Urinary bladder (tissue), 4 donors: Measurements from ENCODE around the gene SKA3. TPM values are rescaled to one million over a fixed set of nuclear protein-coding genes. Genes with fewer than 3 reads are reported as not detected.

Experiments used
- DNase-seq: peaks from one replicate; pipeline ENCODE4 v3.0.0-alpha.2; 2015; ENCODE audit errors: extremely low spot score
- H3K27ac ChIP-seq: one replicate; pipeline ENCODE4 v1.5.1; 2013; ENCODE audit warnings: low read depth, mild to moderate bottlenecking, moderate library complexity
- H3K36me3 ChIP-seq: one replicate; pipeline ENCODE4 v1.6.1; 2013; ENCODE audit warnings: mild to moderate bottlenecking, moderate library complexity; ENCODE audit not compliant: insufficient read depth
- H3K4me1 ChIP-seq: one replicate; pipeline ENCODE4 v1.6.1; 2013; ENCODE audit warnings: mild to moderate bottlenecking, moderate library complexity; ENCODE audit not compliant: insufficient read depth
- H3K4me3 ChIP-seq: one replicate; pipeline ENCODE4 v1.5.1; 2013; ENCODE audit warnings: low read depth, low read length
- WGBS: extraction: QIAGEN DNeasy Blood & Tissue Kit; methylation state at CpG from one replicate; pipeline ENCODE4 v1.1.7; 2013; 5-methylcytosine and 5-hydroxymethylcytosine counted together
- polyA plus RNA-seq: library from polyadenylated mRNA; stranded (reverse); fragments of 200-250 nt; gene quantifications from one replicate; pipeline ENCODE4 v1.2.3, GENCODE V29; 2013
- small RNA-seq: library from RNA; depleted of rRNA; stranded (forward); fragments of <200 nt; gene quantifications from one replicate; pipeline ENCODE3, GENCODE V24; 2014
- total RNA-seq: library from RNA; depleted of rRNA; stranded (reverse); fragments of >200 nt; gene quantifications from one replicate; pipeline ENCODE4 v1.2.3, GENCODE V29; 2014
- donor health status: healthy with polysubstance abuse.
- donor health status: healthy.

Gene SKA3
- total and polyA plus RNA-seq, 2 donors = 0.22 to 16.7 TPM

- whole genome bisulfite sequencing = 97% methylated on average over 1 of the region's 1 CpG
- Histone ChIP-seq H3K27ac (no peak overlapping the region), H3K4me1 (no peaks in the 10 kb centered on the region), H3K36me3 (no peaks in the 10 kb centered on the region), H3K4me3 (no peak overlapping the region)
- no peak for DNase-seq
These were observed 59.1 kb downstream of the SKA3 start for GRCh38 chr13:21117104-21117809.

DNA sequence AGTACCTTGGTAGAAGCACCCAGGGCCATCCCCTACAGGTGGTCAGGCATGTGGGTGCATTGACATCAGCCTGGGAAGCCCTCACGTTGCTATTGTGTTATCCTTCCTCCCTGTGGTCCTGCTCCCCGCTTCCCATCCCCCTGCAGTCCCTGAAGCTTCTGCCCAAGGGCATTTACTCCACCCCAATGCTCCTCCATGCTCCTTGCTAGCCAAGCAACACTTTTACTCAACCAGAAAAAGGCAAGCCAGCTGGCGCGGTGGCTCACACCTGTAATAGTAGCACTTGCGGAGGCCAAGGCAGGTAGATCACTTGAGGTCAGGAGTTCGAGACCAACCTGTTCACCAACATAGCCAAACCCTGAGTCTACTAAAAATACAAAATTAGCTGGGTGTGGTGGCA lies 60.2 kb downstream of the SKA3 start:
- Histone ChIP-seq H3K27ac (no peak overlapping the region), H3K4me3 (no peak overlapping the region), H3K4me1 (no peaks in the 10 kb centered on the region), H3K36me3 (no peaks in the 10 kb centered on the region)
- DNase-seq = no peak
- WGBS = 92% methylated on average over 6 of the region's 6 CpGs

- Histone ChIP-seq H3K4me3 (no peak overlapping the region), H3K27ac (no peak overlapping the region), H3K4me1 (no peaks in the 10 kb centered on the region), H3K36me3 (no peaks in the 10 kb centered on the region)
- WGBS = 68% methylated on average over 3 of the region's 3 CpGs
- DNase-seq = no peak
These were observed 61.1 kb downstream of the SKA3 start for GRCh38 chr13:21115231-21115630.

GRCh38 chr13:21111546-21111945 lies 64.8 kb downstream of the SKA3 start:
- DNase-seq = no peak
- Histone ChIP-seq H3K4me3 (no peak overlapping the region), H3K27ac (no peak overlapping the region), H3K36me3 (no peaks in the 10 kb centered on the region), H3K4me1 (no peaks in the 10 kb centered on the region)
- 76% methylated on average over 8 of the region's 8 CpGs for WGBS

DNA sequence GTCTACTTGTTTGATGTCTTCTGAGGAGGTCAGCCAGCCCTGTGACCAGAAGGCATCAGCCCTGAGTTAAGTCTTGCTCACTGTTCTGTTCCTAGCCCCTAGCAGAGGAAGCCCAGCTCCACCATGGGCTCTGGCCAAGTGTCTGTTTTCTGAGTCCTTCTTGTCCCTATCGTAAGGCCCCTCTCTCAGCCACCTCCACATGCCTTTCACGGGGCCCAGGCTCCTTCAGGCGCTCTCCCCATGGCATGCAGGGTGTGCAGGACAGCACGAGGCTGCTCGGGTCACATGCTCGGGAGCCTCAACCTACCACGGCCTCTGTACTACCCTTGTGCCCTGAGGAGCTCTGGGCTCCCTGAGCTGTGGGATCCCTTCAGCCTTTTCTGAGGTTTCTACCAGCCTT lies 67.2 kb downstream of the SKA3 start:
- 93% methylated on average over 7 of the region's 7 CpGs for WGBS
- no peak overlapping the region for H3K27ac ChIP-seq
- no peaks in the 10 kb centered on the region for H3K4me1 ChIP-seq
- no peak overlapping the region for H3K4me3 ChIP-seq
- H3K36me3 ChIP-seq = no peaks in the 10 kb centered on the region
- DNase-seq = no peak

DNA sequence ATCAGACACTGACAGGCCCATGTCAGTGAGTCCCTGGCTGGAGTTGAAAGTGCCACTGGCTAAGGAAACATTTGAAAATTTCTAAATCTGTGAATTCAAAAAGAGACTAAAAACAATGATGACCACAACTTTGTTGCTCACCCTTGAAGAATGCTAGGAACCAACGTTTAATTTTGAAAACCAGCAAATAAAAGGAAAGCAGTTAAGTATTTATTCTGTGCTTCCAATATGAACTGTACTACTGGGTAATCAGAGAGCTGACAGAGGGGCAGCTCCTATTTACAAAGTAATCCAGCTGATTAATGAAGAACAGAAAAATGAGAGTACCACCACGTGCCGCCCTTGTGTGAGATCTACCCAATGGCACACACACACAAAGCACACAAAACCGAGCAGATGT lies 70.3 kb downstream of the SKA3 start:
- Histone ChIP-seq H3K4me3 (no peak overlapping the region), H3K36me3 (no peaks in the 10 kb centered on the region), H3K27ac (no peak overlapping the region), H3K4me1 (no peaks in the 10 kb centered on the region)
- DNase-seq = no peak
- WGBS = 70% methylated on average over 4 of the region's 4 CpGs

DNA sequence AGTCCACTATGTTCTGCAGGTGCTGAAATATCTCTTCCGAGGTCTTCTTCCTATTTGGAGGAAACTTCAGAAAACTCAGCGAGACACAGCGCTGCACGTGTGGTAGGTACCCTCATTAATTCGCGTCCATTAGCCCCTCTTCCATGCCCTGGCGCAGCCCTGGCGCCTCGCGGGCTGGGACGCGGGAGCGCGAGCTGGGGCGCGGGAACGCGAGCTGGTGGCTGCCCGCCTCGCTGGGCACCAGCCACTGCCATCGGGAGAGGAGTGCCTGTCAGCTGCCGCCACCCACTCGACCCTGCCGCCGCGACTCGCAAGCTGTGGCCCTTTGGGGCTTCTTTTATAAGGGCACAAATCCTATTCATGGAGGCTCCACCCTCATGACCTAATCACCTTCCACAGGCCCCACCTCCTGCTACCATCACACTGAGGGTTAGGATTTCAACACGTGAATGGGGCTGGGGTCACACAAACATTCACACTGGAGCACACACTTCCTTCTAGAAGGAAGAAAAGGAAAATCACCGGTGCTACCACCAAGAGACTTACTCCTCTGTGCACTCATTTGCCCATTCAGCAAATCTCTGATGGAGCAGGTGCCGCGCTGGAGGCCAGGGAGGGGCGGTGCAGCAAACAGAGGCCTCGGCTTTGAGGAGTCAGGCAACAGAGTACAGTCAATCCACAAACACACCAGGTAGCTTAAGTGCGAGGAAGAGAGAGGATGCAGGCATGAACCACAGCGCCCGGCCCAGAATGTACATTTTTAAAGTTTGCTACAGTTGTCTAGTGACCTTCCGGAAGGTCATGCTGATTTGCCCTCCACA lies 71.9 kb downstream of the SKA3 start:
- Histone ChIP-seq H3K27ac (no peak overlapping the region), H3K4me1 (no peaks in the 10 kb centered on the region), H3K36me3 (no peaks in the 10 kb centered on the region), H3K4me3 (no peak overlapping the region)
- WGBS = 96% methylated on average over 37 of the region's 37 CpGs
- no peak for DNase-seq

Small RNA genes lying within 50 kb of the gene (small RNA-seq; reads per million reads assigned to genes)
- gene AL158032.1 (not detected), gene RF00086 (not detected), gene RF02116 (not detected)

Other genes with a start within 250 kb of the SKA3 start
- 17.2 TPM for gene LATS2, start 115.0 kb downstream of the SKA3 start, total RNA-seq
- gene LATS2, start 115.0 kb downstream of the SKA3 start, polyA plus RNA-seq = 21.5 TPM
- gene SAP18, start 36.4 kb downstream of the SKA3 start, total RNA-seq = 46.3 TPM
- gene SAP18, start 36.4 kb downstream of the SKA3 start, polyA plus RNA-seq = 71.1 TPM
- gene MRPL57, start 106 bp upstream of the SKA3 start, total RNA-seq = 13.4 TPM
- gene MRPL57, start 106 bp upstream of the SKA3 start, polyA plus RNA-seq = 22.2 TPM